HG02571 (cell line): ENCODE measurements around the gene OR10H1.
"Not testable (repeated sequence)": the region's sequence is repeated elsewhere in the genome, so short reads cannot be mapped to it uniquely, and the experiment has no call there.

Experiments used
- ATAC-seq: cut with Tn5 transposase; IDR thresholded peaks from one replicate; pipeline ENCODE4 v1.9.1; 2021; ENCODE audit warnings: mild to moderate bottlenecking, moderate library complexity; ENCODE audit not compliant: unreplicated experiment

Gene OR10H1

GRCh38 chr19:15815306-15815705 lies at the start of gene OR10H1:
TSS of gene OR10H1 (minus strand) at chr19:15815664. CDS start at chr19:15808037, 7,627 bp downstream.
- ATAC-seq, result no peak

GRCh38 chr19:15864824-15865223 lies 49.4 kb upstream of the OR10H1 start:
- no peak for ATAC-seq

GRCh38 chr19:15863272-15863671 lies 47.8 kb upstream of the OR10H1 start:
- no peak for ATAC-seq

GRCh38 chr19:15862444-15862843 lies 47.0 kb upstream of the OR10H1 start:
- no peak for ATAC-seq

GRCh38 chr19:15860522-15860921 lies 45.1 kb upstream of the OR10H1 start:
- ATAC-seq, result no peak

- no peak for ATAC-seq
Measured at GRCh38 chr19:15859187-15859586, 43.7 kb upstream of the OR10H1 start.

GRCh38 chr19:15850385-15850784 lies 34.9 kb upstream of the OR10H1 start:
- ATAC-seq, result no peak

- ATAC-seq, result no peak
Measured at GRCh38 chr19:15846923-15847322, 31.5 kb upstream of the OR10H1 start.

GRCh38 chr19:15843894-15844222 lies 28.4 kb upstream of the OR10H1 start:
- ATAC-seq, result not testable (repeated sequence)

- ATAC-seq, result no peak
Measured at GRCh38 chr19:15843203-15843893, 27.9 kb upstream of the OR10H1 start.

- ATAC-seq, result no peak
Measured at GRCh38 chr19:15841875-15842569, 26.6 kb upstream of the OR10H1 start.

GRCh38 chr19:15840833-15841232 lies 25.4 kb upstream of the OR10H1 start:
- ATAC-seq, result no peak

GRCh38 chr19:15839888-15840287 lies 24.4 kb upstream of the OR10H1 start:
- ATAC-seq, result not testable (repeated sequence)

GRCh38 chr19:15838351-15838750 lies 22.9 kb upstream of the OR10H1 start:
- no peak for ATAC-seq

- no peak for ATAC-seq
Measured at GRCh38 chr19:15837221-15837731, 21.8 kb upstream of the OR10H1 start.

- peak; percentile 97 for ATAC-seq
Measured at GRCh38 chr19:15836330-15837220, 21.1 kb upstream of the OR10H1 start.

GRCh38 chr19:15835565-15836329 lies 20.3 kb upstream of the OR10H1 start:
- ATAC-seq, result not testable (repeated sequence)

GRCh38 chr19:15834232-15834631 lies 18.8 kb upstream of the OR10H1 start:
- ATAC-seq, result not testable (repeated sequence)

- ATAC-seq, result no peak
Measured at GRCh38 chr19:15831626-15832025, 16.2 kb upstream of the OR10H1 start.

- no peak for ATAC-seq
Measured at GRCh38 chr19:15829786-15830185, 14.3 kb upstream of the OR10H1 start.

GRCh38 chr19:15829306-15829698 lies 13.8 kb upstream of the OR10H1 start:
- ATAC-seq, result no peak
